ENCODE measurements around the gene TTC31.

TTC31 gene

GRCh38 chr2:74527741-74528140, 44.9 kb downstream of the TTC31 start:
- Histone ChIP-seq H4K8ac (ENCODE audit: low read depth, low read length) (no peak overlapping the region), H3K4ac (ENCODE audit: low read length) (no peak overlapping the region), H3K4me3 (ENCODE audit: low read length in 2 of 2) (peak overlapping the region in 1 of 2 donors; percentile 72), H3K4me1 (ENCODE audit: control insufficient read depth in 2 of 2, insufficient read depth in 1 of 2, low read depth in 1 of 2, low read length in 2 of 2) (peaks cover 11 to 17% of the 10 kb centered on the region in 2 donors), H3K27me3 (ENCODE audit: control insufficient read depth in 3 of 3, insufficient read depth in 3 of 3, low read depth in 1 of 3, low read length in 3 of 3) (peaks cover 0 to 6% (median 0%) of the 10 kb centered on the region in 3 experiments), H3K14ac (ENCODE audit: low read length) (no peak overlapping the region), H4K91ac (ENCODE audit: low read depth, low read length, poor library complexity) (no peak overlapping the region), H3K36me3 (replicated peaks in 1 of 2; ENCODE audit: control insufficient read depth in 2 of 2, insufficient read depth in 2 of 2, low read length in 2 of 2) (peaks cover 33 to 51% of the 10 kb centered on the region in 2 donors), H2BK15ac (ENCODE audit: low read length) (no peak overlapping the region), H2AK5ac (ENCODE audit: low read depth, low read length) (no peak overlapping the region), H2BK120ac (ENCODE audit: low read depth, low read length) (no peak overlapping the region), H3K18ac (ENCODE audit: low read length) (no peak overlapping the region), H2AFZ (ENCODE audit: low read length) (no peak overlapping the region), H2BK5ac (ENCODE audit: low read length) (no peak overlapping the region), H3K23ac (ENCODE audit: low read depth, low read length, poor library complexity) (no peak overlapping the region), H3K9ac (ENCODE audit: low read depth, low read length, poor library complexity) (no peak overlapping the region), H3K79me1 (ENCODE audit: low read depth, low read length) (peaks cover 5% of the 10 kb centered on the region), H3K9me3 (replicated peaks in 1 of 2; ENCODE audit: control insufficient read depth in 2 of 2, insufficient read depth in 1 of 2, low read depth in 1 of 2, low read length in 2 of 2) (peaks cover 0 to 2% of the 10 kb centered on the region in 2 donors), H3K4me2 (ENCODE audit: insufficient read depth, low read length, poor library complexity, severe bottlenecking) (no peak overlapping the region), H2BK12ac (ENCODE audit: low read length) (no peak overlapping the region), H3K27ac (replicated peaks; ENCODE audit: low read length) (no peak overlapping the region)
- WGBS, 2 donors (ENCODE audit: extremely low coverage in 2 of 2, insufficient read length in 2 of 2, insufficient replicate concordance in 1 of 2) = no CpG with 5 or more reads among the region's 9 CpGs
- DNase-seq (ENCODE audit: low spot score) = no peak

GRCh38 chr2:74528600-74529356, 45.9 kb downstream of the TTC31 start:
- Histone ChIP-seq H2BK15ac (ENCODE audit: low read length) (peak overlapping the region; percentile 40), H2BK120ac (ENCODE audit: low read depth, low read length) (no peak overlapping the region), H3K79me1 (ENCODE audit: low read depth, low read length) (peaks cover 5% of the 10 kb centered on the region), H2AFZ (ENCODE audit: low read length) (peak overlapping the region; percentile 97), H3K23ac (ENCODE audit: low read depth, low read length, poor library complexity) (no peak overlapping the region), H2BK5ac (ENCODE audit: low read length) (peak overlapping the region; percentile 70), H3K9me3 (replicated peaks in 1 of 2; ENCODE audit: control insufficient read depth in 2 of 2, insufficient read depth in 1 of 2, low read depth in 1 of 2, low read length in 2 of 2) (peaks cover 0 to 2% of the 10 kb centered on the region in 2 donors), H4K91ac (ENCODE audit: low read depth, low read length, poor library complexity) (no peak overlapping the region), H3K4ac (ENCODE audit: low read length) (no peak overlapping the region), H3K14ac (ENCODE audit: low read length) (no peak overlapping the region), H3K36me3 (replicated peaks in 1 of 2; ENCODE audit: control insufficient read depth in 2 of 2, insufficient read depth in 2 of 2, low read length in 2 of 2) (peaks cover 37 to 61% of the 10 kb centered on the region in 2 donors), H3K27ac (replicated peaks; ENCODE audit: low read length) (no peak overlapping the region), H2AK5ac (ENCODE audit: low read depth, low read length) (peak overlapping the region; percentile 59), H3K9ac (ENCODE audit: low read depth, low read length, poor library complexity) (peak overlapping the region; percentile 95), H3K4me3 (ENCODE audit: low read length in 2 of 2) (peak overlapping the region; percentile 72 to 95), H4K8ac (ENCODE audit: low read depth, low read length) (no peak overlapping the region), H3K4me2 (ENCODE audit: insufficient read depth, low read length, poor library complexity, severe bottlenecking) (peak overlapping the region; percentile 66), H3K27me3 (ENCODE audit: control insufficient read depth in 3 of 3, insufficient read depth in 3 of 3, low read depth in 1 of 3, low read length in 3 of 3) (no peaks in the 10 kb centered on the region), H3K18ac (ENCODE audit: low read length) (peak overlapping the region; percentile 94), H3K4me1 (ENCODE audit: control insufficient read depth in 2 of 2, insufficient read depth in 1 of 2, low read depth in 1 of 2, low read length in 2 of 2) (peaks cover 11 to 17% of the 10 kb centered on the region in 2 donors), H2BK12ac (ENCODE audit: low read length) (peak overlapping the region; percentile 11)
- WGBS, 2 donors (ENCODE audit: extremely low coverage in 2 of 2, insufficient read length in 2 of 2, insufficient replicate concordance in 1 of 2) = no CpG with 5 or more reads among the region's 29 CpGs
- no peak for DNase-seq (ENCODE audit: low spot score)

- Histone ChIP-seq H2BK15ac (ENCODE audit: low read length) (peak within 1 kb of the TSS; percentile 40), H3K23ac (ENCODE audit: low read depth, low read length, poor library complexity) (peak within 1 kb of the TSS; percentile 90), H3K14ac (ENCODE audit: low read length) (peak within 1 kb of the TSS; percentile 73), H3K4me2 (ENCODE audit: insufficient read depth, low read length, poor library complexity, severe bottlenecking) (peak within 1 kb of the TSS; percentile 81), H2AFZ (ENCODE audit: low read length) (peak within 1 kb of the TSS; percentile 97), H4K91ac (ENCODE audit: low read depth, low read length, poor library complexity) (no peak within 1 kb of the TSS), H3K4me1 (ENCODE audit: control insufficient read depth in 2 of 2, insufficient read depth in 1 of 2, low read depth in 1 of 2, low read length in 2 of 2) (peaks cover 11 to 17% of the 10 kb centered on the region in 2 donors), H2BK120ac (ENCODE audit: low read depth, low read length) (no peak within 1 kb of the TSS), H3K27ac (replicated peaks; ENCODE audit: low read length) (no peak within 1 kb of the TSS), H3K4ac (ENCODE audit: low read length) (no peak within 1 kb of the TSS), H3K9me3 (replicated peaks in 1 of 2; ENCODE audit: control insufficient read depth in 2 of 2, insufficient read depth in 1 of 2, low read depth in 1 of 2, low read length in 2 of 2) (peaks cover 0 to 2% of the 10 kb centered on the region in 2 donors), H3K4me3 (ENCODE audit: low read length in 2 of 2) (peak within 1 kb of the TSS; percentile 72 to 95), H3K9ac (ENCODE audit: low read depth, low read length, poor library complexity) (peak within 1 kb of the TSS; percentile 95), H2AK5ac (ENCODE audit: low read depth, low read length) (peak within 1 kb of the TSS; percentile 59), H2BK12ac (ENCODE audit: low read length) (peak within 1 kb of the TSS; percentile 11), H3K18ac (ENCODE audit: low read length) (peak within 1 kb of the TSS; percentile 95), H3K27me3 (ENCODE audit: control insufficient read depth in 3 of 3, insufficient read depth in 3 of 3, low read depth in 1 of 3, low read length in 3 of 3) (no peaks in the 10 kb centered on the region), H2BK5ac (ENCODE audit: low read length) (peak within 1 kb of the TSS; percentile 89), H3K79me1 (ENCODE audit: low read depth, low read length) (peaks cover 5% of the 10 kb centered on the region), H4K8ac (ENCODE audit: low read depth, low read length) (no peak within 1 kb of the TSS), H3K36me3 (replicated peaks in 1 of 2; ENCODE audit: control insufficient read depth in 2 of 2, insufficient read depth in 2 of 2, low read length in 2 of 2) (peaks cover 40 to 69% of the 10 kb centered on the region in 2 donors)
- DNase-seq (ENCODE audit: low spot score) = peak; percentile 97
- WGBS, 2 donors (ENCODE audit: extremely low coverage in 2 of 2, insufficient read length in 2 of 2, insufficient replicate concordance in 1 of 2) = no CpG with 5 or more reads among the region's 87 CpGs
Measured at GRCh38 chr2:74529357-74530238, 46.7 kb downstream of the TTC31 start, which contains the start of the genes AUP1 and HTRA2. Gene AUP1 (minus strand): TSS chr2:74529706. CDS start chr2:74529629, 77 bp downstream. Gene HTRA2 (plus strand): TSS chr2:74529933. CDS start chr2:74530007, 74 bp downstream.
